Osteoblast (primary cell): Measurements from ENCODE around the gene PATJ. TPM values are rescaled to one million over a fixed set of nuclear protein-coding genes. Genes with fewer than 3 reads are reported as not detected.
A peak's percentile ranks its signal among the peaks of the same experiment; 100 is the strongest.

Experiments used
- DNase-seq: peaks from one replicate; pipeline ENCODE4 v3.0.0; 2011; ENCODE audit warnings: low spot score, mixed read lengths; ENCODE audit not compliant: insufficient read length; ENCODE audit errors: missing footprints
- H2AFZ ChIP-seq: 2 replicates; pipeline ENCODE4 v1.6.0; 2011; ENCODE audit warnings: mild to moderate bottlenecking, low read length
- H3K27ac ChIP-seq: 2 replicates; pipeline ENCODE4 v1.5.1; 2011; ENCODE audit warnings: mild to moderate bottlenecking, low read depth, low read length, moderate library complexity
- H3K27me3 ChIP-seq: 2 replicates; pipeline ENCODE4 v1.6.0; 2012; ENCODE audit warnings: mild to moderate bottlenecking, control low read depth, inconsistent platforms, low read length, moderate library complexity; ENCODE audit not compliant: insufficient read depth
- H3K36me3 ChIP-seq: 2 replicates; pipeline ENCODE4 v1.5.1; 2011; ENCODE audit warnings: mild to moderate bottlenecking, low read length, control low read depth, moderate library complexity; ENCODE audit not compliant: insufficient read depth
- H3K4me1 ChIP-seq: 2 replicates; pipeline ENCODE4 v1.5.1; 2011; ENCODE audit warnings: mild to moderate bottlenecking, low read length, control low read depth, moderate library complexity; ENCODE audit not compliant: insufficient read depth
- H3K4me2 ChIP-seq: 2 replicates; pipeline ENCODE4 v1.6.0; 2011; ENCODE audit warnings: mild to moderate bottlenecking, low read length; ENCODE audit not compliant: insufficient read depth
- H3K4me3 ChIP-seq: fragments of 200-600 bp; sonication (generic); 3 replicates; pipeline ENCODE4 v1.5.1; 2012; ENCODE audit warnings: mild to moderate bottlenecking, low read length, inconsistent platforms; ENCODE audit not compliant: insufficient read depth
- H3K79me2 ChIP-seq: 2 replicates; pipeline ENCODE4 v1.6.0; 2012; ENCODE audit warnings: mild to moderate bottlenecking, low read length, control low read depth, inconsistent platforms; ENCODE audit not compliant: insufficient read depth
- H3K9me3 ChIP-seq: 2 replicates; pipeline ENCODE4 v1.5.1; 2011; ENCODE audit warnings: low read depth, low read length, control low read depth
- H4K20me1 ChIP-seq: 2 replicates; pipeline ENCODE4 v1.6.0; 2012; ENCODE audit warnings: mild to moderate bottlenecking, low read length, control low read depth; ENCODE audit not compliant: insufficient read depth
- total RNA-seq: library from RNA; depleted of rRNA; stranded (reverse); fragments of >200 nt; gene quantifications from 2 replicates; pipeline ENCODE4 v1.2.3, GENCODE V29; 2012
- TF ChIP-seq, protein P1 (sequence below): IDR thresholded peaks from 2 replicates; pipeline ENCODE4 v1.5.1; 2011; ENCODE audit warnings: mild to moderate bottlenecking, low read depth, low read length, moderate library complexity; ENCODE audit errors: extremely low read depth

Gene PATJ, protein sequence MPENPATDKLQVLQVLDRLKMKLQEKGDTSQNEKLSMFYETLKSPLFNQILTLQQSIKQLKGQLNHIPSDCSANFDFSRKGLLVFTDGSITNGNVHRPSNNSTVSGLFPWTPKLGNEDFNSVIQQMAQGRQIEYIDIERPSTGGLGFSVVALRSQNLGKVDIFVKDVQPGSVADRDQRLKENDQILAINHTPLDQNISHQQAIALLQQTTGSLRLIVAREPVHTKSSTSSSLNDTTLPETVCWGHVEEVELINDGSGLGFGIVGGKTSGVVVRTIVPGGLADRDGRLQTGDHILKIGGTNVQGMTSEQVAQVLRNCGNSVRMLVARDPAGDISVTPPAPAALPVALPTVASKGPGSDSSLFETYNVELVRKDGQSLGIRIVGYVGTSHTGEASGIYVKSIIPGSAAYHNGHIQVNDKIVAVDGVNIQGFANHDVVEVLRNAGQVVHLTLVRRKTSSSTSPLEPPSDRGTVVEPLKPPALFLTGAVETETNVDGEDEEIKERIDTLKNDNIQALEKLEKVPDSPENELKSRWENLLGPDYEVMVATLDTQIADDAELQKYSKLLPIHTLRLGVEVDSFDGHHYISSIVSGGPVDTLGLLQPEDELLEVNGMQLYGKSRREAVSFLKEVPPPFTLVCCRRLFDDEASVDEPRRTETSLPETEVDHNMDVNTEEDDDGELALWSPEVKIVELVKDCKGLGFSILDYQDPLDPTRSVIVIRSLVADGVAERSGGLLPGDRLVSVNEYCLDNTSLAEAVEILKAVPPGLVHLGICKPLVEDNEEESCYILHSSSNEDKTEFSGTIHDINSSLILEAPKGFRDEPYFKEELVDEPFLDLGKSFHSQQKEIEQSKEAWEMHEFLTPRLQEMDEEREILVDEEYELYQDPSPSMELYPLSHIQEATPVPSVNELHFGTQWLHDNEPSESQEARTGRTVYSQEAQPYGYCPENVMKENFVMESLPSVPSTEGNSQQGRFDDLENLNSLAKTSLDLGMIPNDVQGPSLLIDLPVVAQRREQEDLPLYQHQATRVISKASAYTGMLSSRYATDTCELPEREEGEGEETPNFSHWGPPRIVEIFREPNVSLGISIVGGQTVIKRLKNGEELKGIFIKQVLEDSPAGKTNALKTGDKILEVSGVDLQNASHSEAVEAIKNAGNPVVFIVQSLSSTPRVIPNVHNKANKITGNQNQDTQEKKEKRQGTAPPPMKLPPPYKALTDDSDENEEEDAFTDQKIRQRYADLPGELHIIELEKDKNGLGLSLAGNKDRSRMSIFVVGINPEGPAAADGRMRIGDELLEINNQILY (N-terminal part only)
- total RNA-seq: 8.8 and 10.1 TPM in 2 replicates

DNA sequence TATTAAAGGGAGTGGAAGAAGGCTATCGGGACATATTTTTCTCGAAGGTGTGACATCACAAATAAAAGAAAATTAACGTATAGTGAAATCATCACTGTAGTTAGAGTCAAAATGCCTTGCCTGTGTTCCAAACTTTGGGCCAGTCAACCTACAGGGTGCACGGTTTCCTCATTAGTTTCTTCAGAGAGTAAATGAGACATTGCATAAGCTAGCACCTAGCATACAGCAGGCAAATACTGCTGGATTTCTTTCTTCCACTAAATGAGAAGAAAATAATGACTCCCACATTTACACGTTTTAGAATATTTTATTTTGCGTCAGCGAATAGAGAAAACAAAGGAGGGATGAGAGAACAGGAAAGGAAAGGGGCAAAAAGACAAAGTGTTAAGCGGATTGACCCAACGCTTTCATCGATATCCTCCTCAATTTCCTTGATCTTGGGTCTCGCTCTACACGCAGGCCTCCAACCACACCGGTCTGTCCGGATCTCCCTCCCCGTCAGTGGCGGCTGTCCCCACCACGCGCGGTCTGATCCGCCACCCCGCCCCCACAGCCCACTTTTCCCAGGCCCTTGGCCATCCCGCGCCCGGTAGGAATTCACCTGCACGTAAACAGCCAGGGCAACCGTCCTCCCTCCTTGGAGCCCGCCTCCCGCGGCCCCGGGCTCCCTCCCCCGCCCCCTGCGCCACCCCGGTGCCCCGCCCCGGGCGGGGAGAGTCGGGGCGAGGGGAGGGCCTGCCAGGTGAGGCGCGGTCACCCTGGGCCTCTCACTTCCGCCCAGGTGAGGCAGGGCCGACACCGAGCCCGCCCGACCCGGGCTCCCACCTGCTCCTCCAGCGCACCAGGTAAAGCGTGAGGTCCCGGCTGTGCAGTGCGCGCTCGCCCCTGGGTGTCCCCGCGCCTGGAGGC is at the start of gene PATJ:
Gene PATJ (plus strand): TSS at position 770 of the 909 bp plus-strand sequence. CDS start 20,413 bp downstream, outside the sequence.
- Histone ChIP-seq H3K4me2 (peak within 1 kb of the TSS; percentile 88), H3K36me3 (no peaks in the 10 kb centered on the region), H2AFZ (peak within 1 kb of the TSS; percentile 90), H4K20me1 (no peaks in the 10 kb centered on the region), H3K79me2 (no peaks in the 10 kb centered on the region), H3K4me3 (peak within 1 kb of the TSS; percentile 79), H3K9me3 (no peaks in the 10 kb centered on the region), H3K4me1 (no peaks in the 10 kb centered on the region), H3K27ac (peak within 1 kb of the TSS; percentile 63), H3K27me3 (no peaks in the 10 kb centered on the region)
- peak; percentile 85 for DNase-seq
- TF ChIP-seq, protein P1, sequence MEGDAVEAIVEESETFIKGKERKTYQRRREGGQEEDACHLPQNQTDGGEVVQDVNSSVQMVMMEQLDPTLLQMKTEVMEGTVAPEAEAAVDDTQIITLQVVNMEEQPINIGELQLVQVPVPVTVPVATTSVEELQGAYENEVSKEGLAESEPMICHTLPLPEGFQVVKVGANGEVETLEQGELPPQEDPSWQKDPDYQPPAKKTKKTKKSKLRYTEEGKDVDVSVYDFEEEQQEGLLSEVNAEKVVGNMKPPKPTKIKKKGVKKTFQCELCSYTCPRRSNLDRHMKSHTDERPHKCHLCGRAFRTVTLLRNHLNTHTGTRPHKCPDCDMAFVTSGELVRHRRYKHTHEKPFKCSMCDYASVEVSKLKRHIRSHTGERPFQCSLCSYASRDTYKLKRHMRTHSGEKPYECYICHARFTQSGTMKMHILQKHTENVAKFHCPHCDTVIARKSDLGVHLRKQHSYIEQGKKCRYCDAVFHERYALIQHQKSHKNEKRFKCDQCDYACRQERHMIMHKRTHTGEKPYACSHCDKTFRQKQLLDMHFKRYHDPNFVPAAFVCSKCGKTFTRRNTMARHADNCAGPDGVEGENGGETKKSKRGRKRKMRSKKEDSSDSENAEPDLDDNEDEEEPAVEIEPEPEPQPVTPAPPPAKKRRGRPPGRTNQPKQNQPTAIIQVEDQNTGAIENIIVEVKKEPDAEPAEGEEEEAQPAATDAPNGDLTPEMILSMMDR: no peak

DNA sequence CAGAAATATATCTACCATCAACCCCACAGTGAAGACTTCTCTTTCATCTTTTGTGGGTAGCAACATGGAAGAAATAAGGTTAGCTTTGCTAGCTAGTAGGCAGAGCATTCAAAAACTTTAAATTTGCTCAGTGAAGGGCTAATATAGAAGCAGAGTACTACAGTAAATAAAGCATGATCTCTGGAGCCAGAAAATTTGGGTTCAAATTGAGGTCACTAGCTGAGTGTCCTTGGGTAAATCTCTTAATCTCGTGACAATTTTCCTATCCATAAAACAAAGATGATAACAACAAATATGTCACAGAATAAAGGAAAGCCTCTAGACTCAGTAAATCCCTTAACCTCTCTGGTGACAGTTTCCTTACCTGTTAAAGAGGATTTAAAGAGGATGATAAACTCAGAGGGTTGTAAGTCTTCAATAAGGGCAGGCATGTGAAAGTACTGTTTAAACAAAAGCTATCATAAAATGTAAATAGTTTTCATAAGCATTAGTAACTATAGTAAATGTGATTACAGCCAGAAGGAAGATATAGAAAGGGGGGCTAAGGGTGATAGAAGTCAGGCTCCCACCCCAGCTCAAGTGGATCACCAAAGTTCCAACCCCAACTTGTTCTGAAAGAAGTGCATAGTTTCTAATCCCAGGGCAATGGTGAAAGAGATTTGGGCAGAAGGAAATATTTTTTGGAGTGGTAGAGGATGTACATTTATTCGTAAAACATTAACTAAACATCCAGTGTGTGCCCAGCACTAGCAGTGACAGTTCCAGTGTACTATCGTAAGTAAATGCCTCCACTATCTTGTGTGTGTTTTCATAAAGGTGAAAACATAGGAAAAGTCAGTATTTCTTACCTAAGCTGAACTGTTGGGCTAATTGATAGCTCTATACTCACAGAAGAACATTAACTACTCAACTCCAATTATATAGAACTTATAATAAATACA is 42.1 kb upstream of the PATJ start:
- Histone ChIP-seq H3K36me3 (peaks cover 30% of the 10 kb centered on the region), H3K4me3 (no peak overlapping the region), H2AFZ (no peak overlapping the region), H4K20me1 (no peaks in the 10 kb centered on the region), H3K4me2 (no peak overlapping the region), H3K27me3 (no peaks in the 10 kb centered on the region), H3K27ac (no peak overlapping the region), H3K4me1 (no peaks in the 10 kb centered on the region), H3K9me3 (no peaks in the 10 kb centered on the region), H3K79me2 (no peaks in the 10 kb centered on the region)
- no peak for DNase-seq
- TF ChIP-seq, protein P1: no peak
